HEK293T (cell line): Measurements from ENCODE around the gene LYSMD1.

Experiments used
- ARNT ChIP-seq: fragments of 450-650 bp; IDR thresholded peaks from 2 replicates; pipeline ENCODE4 v1.6.1; 2017; ENCODE audit warnings: mild to moderate bottlenecking
- BHLHE40 ChIP-seq: fragments of 450-650 bp; IDR thresholded peaks from 2 replicates; pipeline ENCODE4 v1.6.1; 2016; ENCODE audit warnings: mild to moderate bottlenecking, moderate library complexity, borderline replicate concordance
- ELF4 ChIP-seq: fragments of 450-650 bp; IDR thresholded peaks from 2 replicates; pipeline ENCODE4 v1.6.1; 2017; ENCODE audit warnings: antibody characterized with exemption
- FOXA1 ChIP-seq: fragments of 450-650 bp; IDR thresholded peaks from 2 replicates; pipeline ENCODE4 v1.6.1; 2016; ENCODE audit warnings: mild to moderate bottlenecking
- FOXM1 ChIP-seq: fragments of 450-650 bp; IDR thresholded peaks from 2 replicates; pipeline ENCODE4 v1.6.1; 2017; ENCODE audit warnings: mild to moderate bottlenecking, borderline replicate concordance
- HDGF ChIP-seq: fragments of 450-650 bp; IDR thresholded peaks from 2 replicates; pipeline ENCODE4 v1.6.1; 2017; ENCODE audit warnings: antibody characterized with exemption, borderline replicate concordance
- NFRKB ChIP-seq: fragments of 450-650 bp; IDR thresholded peaks from 2 replicates; pipeline ENCODE4 v1.6.1; 2016; ENCODE audit warnings: mild to moderate bottlenecking, moderate library complexity
- SP1 ChIP-seq: fragments of 450-650 bp; IDR thresholded peaks from 2 replicates; pipeline ENCODE4 v1.6.1; 2017
- SUZ12 ChIP-seq: fragments of 450-650 bp; IDR thresholded peaks from 2 replicates; pipeline ENCODE4 v1.6.1; 2016; ENCODE audit warnings: mild to moderate bottlenecking
- TARDBP ChIP-seq: fragments of 450-650 bp; IDR thresholded peaks from 2 replicates; pipeline ENCODE4 v1.6.1; 2016
- ZNF384 ChIP-seq: fragments of 450-650 bp; IDR thresholded peaks from 2 replicates; pipeline ENCODE4 v1.6.1; 2016
- TF ChIP-seq, protein P1 (sequence below): fragments of 450-650 bp; IDR thresholded peaks from 2 replicates; pipeline ENCODE4 v1.6.1; 2016

DNA sequence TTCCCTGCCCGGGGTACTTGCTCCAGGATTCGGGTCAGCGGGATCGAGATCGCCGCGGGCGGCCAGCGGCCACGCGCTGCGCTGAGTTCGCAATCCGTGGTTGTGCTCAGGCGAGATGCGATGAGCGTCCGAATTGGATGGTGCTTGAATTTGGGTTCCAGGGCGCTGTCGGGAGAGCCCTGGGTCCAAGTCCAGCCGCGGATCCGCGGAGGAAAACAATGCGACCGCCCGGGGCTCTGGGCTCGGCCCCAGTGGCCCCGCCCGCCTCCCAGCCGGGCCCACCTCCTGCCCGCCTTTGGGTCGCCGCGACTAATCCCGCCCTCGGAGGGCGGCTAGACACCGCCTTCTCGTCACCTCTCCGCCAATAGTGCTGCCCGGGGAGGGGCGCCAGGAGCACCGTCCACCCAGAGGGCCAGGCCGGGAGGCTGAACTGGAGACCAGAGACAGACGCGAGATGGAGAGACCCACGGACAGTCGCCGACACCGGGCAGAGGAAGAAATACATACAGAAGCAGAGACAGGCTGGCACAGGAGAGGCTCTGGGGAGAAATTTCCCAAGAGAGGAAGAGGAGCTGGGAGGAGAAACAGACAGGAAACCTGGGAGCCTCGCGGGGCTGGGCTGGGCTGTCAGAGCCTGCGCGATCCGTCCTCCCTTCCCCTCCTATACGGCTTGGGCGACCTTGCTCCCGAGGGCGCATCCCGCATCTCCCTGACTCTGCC is 19.1 kb downstream of the LYSMD1 start, which contains the start of gene SEMA6C:
- TF ChIP-seq BHLHE40 (no peak), HDGF (no peak), FOXM1 (no peak), TARDBP (no peak), SP1 (no peak), ELF4 (no peak), NFRKB (no peak), ZNF384 (no peak), SUZ12 (no peak), ARNT (no peak), FOXA1 (no peak)
- TF ChIP-seq, protein P1, sequence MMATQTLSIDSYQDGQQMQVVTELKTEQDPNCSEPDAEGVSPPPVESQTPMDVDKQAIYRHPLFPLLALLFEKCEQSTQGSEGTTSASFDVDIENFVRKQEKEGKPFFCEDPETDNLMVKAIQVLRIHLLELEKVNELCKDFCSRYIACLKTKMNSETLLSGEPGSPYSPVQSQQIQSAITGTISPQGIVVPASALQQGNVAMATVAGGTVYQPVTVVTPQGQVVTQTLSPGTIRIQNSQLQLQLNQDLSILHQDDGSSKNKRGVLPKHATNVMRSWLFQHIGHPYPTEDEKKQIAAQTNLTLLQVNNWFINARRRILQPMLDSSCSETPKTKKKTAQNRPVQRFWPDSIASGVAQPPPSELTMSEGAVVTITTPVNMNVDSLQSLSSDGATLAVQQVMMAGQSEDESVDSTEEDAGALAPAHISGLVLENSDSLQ, result no peak
